ENCODE results near the gene ZNF691.

Gene ZNF691

GRCh38 chr1:42817440-42817767, 29.0 kb upstream of the ZNF691 start:
- H3K9me3 ChIP-seq (ENCODE audit: insufficient read depth, low read depth, low read length), result no peaks in the 10 kb centered on the region
- H3K27ac ChIP-seq (ENCODE audit: low read depth, low read length), result peak overlapping the region; percentile 100; the same call in 1 of the 2 replicates

DNA sequence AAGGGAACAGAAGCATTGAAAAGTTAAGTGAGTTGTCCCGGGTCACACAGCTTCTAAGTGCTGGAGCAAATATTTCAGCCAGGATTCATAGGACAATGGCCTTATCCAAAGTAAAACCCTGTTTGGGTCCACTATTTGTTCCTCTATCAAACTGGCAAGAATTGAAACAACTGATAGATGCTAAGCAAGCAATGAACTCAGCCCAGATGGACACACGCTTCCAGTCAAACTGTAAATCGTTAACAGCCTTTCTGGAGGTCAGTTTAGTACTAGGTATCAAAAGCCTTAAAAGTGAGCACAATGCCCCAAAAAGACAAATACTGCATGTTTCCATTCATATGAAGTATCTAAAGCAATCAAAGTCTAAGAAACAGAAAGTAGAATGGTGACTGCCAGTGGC, 28.4 kb upstream of the ZNF691 start:
- Histone ChIP-seq H3K27me3 (ENCODE audit: insufficient read depth, low read length) (no peaks in the 10 kb centered on the region), H3K27ac (ENCODE audit: low read depth, low read length) (no peak overlapping the region), H3K9me3 (ENCODE audit: insufficient read depth, low read depth, low read length) (no peaks in the 10 kb centered on the region), H3K4me3 (ENCODE audit: low read length) (no peak overlapping the region; the same call in 1 of the 2 replicates), H3K9ac (ENCODE audit: low read depth, low read length) (no peak overlapping the region), H3K36me3 (ENCODE audit: insufficient read depth, low read length) (no peaks in the 10 kb centered on the region; the same call in 1 of the 2 replicates), H3K4me1 (ENCODE audit: insufficient read depth, low read length) (peaks cover 19% of the 10 kb centered on the region)
- 90% methylated on average over 3 of the region's 3 CpGs for WGBS

More at GRCh38 chr1:42817440-42817767, 29.0 kb upstream of the ZNF691 start:
- Histone ChIP-seq H3K27me3 (ENCODE audit: insufficient read depth, low read length) (no peaks in the 10 kb centered on the region), H3K9ac (ENCODE audit: low read depth, low read length) (no peak overlapping the region), H3K4me3 (ENCODE audit: low read length) (peak overlapping the region; percentile 94), H3K36me3 (ENCODE audit: insufficient read depth, low read length) (no peaks in the 10 kb centered on the region; the same call in 1 of the 2 replicates), H3K4me1 (ENCODE audit: insufficient read depth, low read length) (peaks cover 19% of the 10 kb centered on the region)
- 6% methylated on average over 12 of the region's 13 CpGs for WGBS

DNA sequence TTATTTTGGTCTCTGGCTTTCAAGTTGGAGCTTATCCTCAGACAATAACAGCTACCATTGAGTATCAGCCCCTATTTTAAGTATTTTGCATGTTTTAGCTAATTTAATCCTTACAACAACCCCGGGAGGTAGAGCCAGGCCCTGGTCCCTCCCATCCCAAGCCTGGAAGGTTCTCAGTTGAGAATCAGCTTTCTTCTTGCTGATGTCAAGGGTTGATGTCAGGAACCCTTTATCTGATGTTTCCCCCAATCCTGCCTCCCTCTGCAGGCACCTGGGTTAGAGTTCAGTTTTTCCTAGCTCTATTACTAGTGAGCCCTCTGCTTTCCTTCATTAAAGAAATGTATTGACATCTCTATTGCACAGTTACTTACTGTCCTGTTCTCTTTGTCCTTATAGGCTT, 25.6 kb upstream of the ZNF691 start:
- no peaks in the 10 kb centered on the region for H3K9me3 ChIP-seq (ENCODE audit: insufficient read depth, low read depth, low read length)
- no peak overlapping the region for H3K4me3 ChIP-seq (ENCODE audit: low read length)
- H3K27me3 ChIP-seq (ENCODE audit: insufficient read depth, low read length), result no peaks in the 10 kb centered on the region
- no peak overlapping the region for H3K27ac ChIP-seq (ENCODE audit: low read depth, low read length)
- H3K4me1 ChIP-seq (ENCODE audit: insufficient read depth, low read length), result peaks cover 15% of the 10 kb centered on the region
- H3K9ac ChIP-seq (ENCODE audit: low read depth, low read length), result no peak overlapping the region
- H3K36me3 ChIP-seq (ENCODE audit: insufficient read depth, low read length), result no peaks in the 10 kb centered on the region
- 55% methylated on average over 1 of the region's 1 CpG for WGBS

DNA sequence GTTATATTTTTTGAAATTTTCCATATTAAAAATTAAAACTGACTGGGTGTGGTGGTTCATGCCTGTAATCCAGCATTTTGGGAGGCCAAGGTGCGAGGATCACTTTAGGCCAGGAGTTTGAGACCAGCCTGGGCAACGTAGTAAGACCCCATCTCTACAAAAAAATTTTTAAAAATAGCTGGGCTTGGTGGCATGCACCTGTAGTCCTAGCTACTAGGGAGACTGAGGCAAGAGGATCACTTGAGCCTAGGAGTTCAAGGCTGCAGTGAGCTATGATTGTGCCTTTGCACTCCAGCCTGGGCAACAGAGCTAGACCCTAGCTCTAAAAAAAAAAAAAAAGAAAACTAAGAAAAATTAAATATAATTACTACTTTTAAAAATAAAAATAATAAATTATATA, 24.7 kb upstream of the ZNF691 start:
- H3K9ac ChIP-seq (ENCODE audit: low read depth, low read length), result no peak overlapping the region
- no peaks in the 10 kb centered on the region for H3K9me3 ChIP-seq (ENCODE audit: insufficient read depth, low read depth, low read length)
- H3K36me3 ChIP-seq (ENCODE audit: insufficient read depth, low read length), result no peaks in the 10 kb centered on the region
- H3K27me3 ChIP-seq (ENCODE audit: insufficient read depth, low read length), result no peaks in the 10 kb centered on the region
- WGBS, result 93% methylated on average over 2 of the region's 2 CpGs
- no peak overlapping the region for H3K27ac ChIP-seq (ENCODE audit: low read depth, low read length)
- H3K4me1 ChIP-seq (ENCODE audit: insufficient read depth, low read length), result peaks cover 10% of the 10 kb centered on the region
- H3K4me3 ChIP-seq (ENCODE audit: low read length), result no peak overlapping the region

DNA sequence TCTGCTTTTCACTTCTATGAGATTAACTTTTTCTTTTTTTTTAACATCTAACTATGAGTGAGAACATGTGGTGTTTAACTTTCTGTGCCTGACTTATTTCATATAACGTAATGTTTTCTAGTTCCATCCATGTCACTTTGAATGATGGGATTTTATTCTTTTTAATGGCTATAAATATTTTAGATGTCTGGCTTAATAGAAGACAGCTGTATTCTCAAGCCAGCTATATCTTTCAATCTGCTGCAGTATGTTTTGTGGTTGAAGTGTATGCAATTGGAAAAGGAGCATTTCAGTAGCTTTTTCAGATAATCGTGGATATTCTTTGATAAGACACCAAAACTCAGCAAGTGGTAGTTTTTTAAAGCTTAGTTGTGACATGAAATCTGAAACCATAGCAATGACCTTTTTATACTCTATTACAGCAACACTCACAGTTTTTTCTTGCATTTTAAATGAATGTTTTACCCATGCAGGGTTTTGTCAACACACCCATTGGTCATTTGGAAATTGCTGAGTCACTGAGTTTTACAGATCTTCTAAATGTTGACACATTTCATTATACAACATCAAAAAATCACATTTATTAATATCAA, 23.5 kb upstream of the ZNF691 start:
- no peak overlapping the region for H3K4me3 ChIP-seq (ENCODE audit: low read length)
- WGBS, result 97% methylated on average over 2 of the region's 2 CpGs

GRCh38 chr1:42824481-42825035, 21.9 kb upstream of the ZNF691 start:
- H3K4me3 ChIP-seq (ENCODE audit: low read length), result no peak overlapping the region
- WGBS, result 93% methylated on average over 4 of the region's 4 CpGs
- no peaks in the 10 kb centered on the region for H3K36me3 ChIP-seq (ENCODE audit: insufficient read depth, low read length)
- H3K9ac ChIP-seq (ENCODE audit: low read depth, low read length), result no peak overlapping the region
- H3K9me3 ChIP-seq (ENCODE audit: insufficient read depth, low read depth, low read length), result no peaks in the 10 kb centered on the region
- no peaks in the 10 kb centered on the region for H3K27me3 ChIP-seq (ENCODE audit: insufficient read depth, low read length)
- H3K27ac ChIP-seq (ENCODE audit: low read depth, low read length), result no peak overlapping the region
- peaks cover 6% of the 10 kb centered on the region for H3K4me1 ChIP-seq (ENCODE audit: insufficient read depth, low read length)

More for the DNA sequence above, 23.5 kb upstream of the ZNF691 start:
- H3K36me3 ChIP-seq (ENCODE audit: insufficient read depth, low read length), result no peaks in the 10 kb centered on the region
- H3K9me3 ChIP-seq (ENCODE audit: insufficient read depth, low read depth, low read length), result no peaks in the 10 kb centered on the region
- 0 out of 2 replicates have a peak overlapping the region, but pooled peaks have one; percentile 13 for H3K27ac ChIP-seq (ENCODE audit: low read depth, low read length)
- H3K27me3 ChIP-seq (ENCODE audit: insufficient read depth, low read length), result no peaks in the 10 kb centered on the region
- H3K4me1 ChIP-seq (ENCODE audit: insufficient read depth, low read length), result peaks cover 6% of the 10 kb centered on the region
- H3K9ac ChIP-seq (ENCODE audit: low read depth, low read length), result no peak overlapping the region

DNA sequence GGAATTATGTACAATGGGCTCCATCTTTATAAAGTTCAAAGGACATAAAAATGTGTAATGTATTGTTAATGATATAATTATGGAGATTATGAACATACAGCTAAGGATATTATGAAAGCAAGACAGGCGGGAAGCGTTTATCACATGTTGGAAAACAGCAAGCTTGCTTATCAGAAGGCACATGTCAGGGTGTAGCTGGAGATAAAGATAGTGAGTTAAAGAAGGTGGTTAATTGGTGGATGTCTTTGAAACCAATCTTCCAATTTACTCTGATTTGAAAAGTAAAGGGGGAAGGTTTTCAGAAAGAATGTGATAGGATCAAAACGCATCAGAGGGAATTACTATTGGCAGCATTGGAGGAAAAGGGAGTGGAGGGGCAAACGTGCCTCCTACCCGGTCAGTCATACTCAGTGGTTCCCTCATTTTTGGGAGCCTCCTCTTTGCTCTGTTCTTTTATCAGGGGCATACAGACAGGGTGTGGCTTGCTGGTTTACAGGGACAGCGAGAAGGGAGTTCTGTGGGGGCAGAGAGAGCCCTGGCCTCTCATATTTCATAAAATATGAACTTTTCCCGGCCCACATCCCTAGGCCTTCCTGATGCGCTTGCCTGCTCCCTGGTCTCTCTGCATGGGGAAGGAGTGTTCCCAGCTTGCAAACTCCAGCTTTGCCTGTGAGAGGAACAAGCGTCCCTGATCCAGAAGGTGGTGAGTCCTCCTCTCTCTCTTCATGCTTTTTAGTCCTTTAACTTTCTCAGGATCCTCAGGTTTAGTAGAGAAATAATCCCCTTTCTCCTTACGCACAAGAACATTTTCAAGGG, 21.2 kb upstream of the ZNF691 start:
- WGBS, result 86% methylated on average over 9 of the region's 10 CpGs
- H3K27ac ChIP-seq (ENCODE audit: low read depth, low read length), result no peak overlapping the region
- H3K9me3 ChIP-seq (ENCODE audit: insufficient read depth, low read depth, low read length), result no peaks in the 10 kb centered on the region
- H3K4me1 ChIP-seq (ENCODE audit: insufficient read depth, low read length), result peaks cover 6% of the 10 kb centered on the region
- no peak overlapping the region; the same call in 1 of the 2 replicates for H3K9ac ChIP-seq (ENCODE audit: low read depth, low read length)
- no peak overlapping the region for H3K4me3 ChIP-seq (ENCODE audit: low read length)
- H3K27me3 ChIP-seq (ENCODE audit: insufficient read depth, low read length), result no peaks in the 10 kb centered on the region
- H3K36me3 ChIP-seq (ENCODE audit: insufficient read depth, low read length), result no peaks in the 10 kb centered on the region

GRCh38 chr1:42830631-42831030, 15.8 kb upstream of the ZNF691 start:
- 88% methylated on average over 17 of the region's 17 CpGs for WGBS
- no peak overlapping the region for H3K4me3 ChIP-seq (ENCODE audit: low read length)
- no peak overlapping the region for H3K9ac ChIP-seq (ENCODE audit: low read depth, low read length)
- no peaks in the 10 kb centered on the region for H3K27me3 ChIP-seq (ENCODE audit: insufficient read depth, low read length)
- H3K27ac ChIP-seq (ENCODE audit: low read depth, low read length), result no peak overlapping the region
- no peaks in the 10 kb centered on the region for H3K4me1 ChIP-seq (ENCODE audit: insufficient read depth, low read length)
- H3K9me3 ChIP-seq (ENCODE audit: insufficient read depth, low read depth, low read length), result no peaks in the 10 kb centered on the region
- H3K36me3 ChIP-seq (ENCODE audit: insufficient read depth, low read length), result no peaks in the 10 kb centered on the region

DNA sequence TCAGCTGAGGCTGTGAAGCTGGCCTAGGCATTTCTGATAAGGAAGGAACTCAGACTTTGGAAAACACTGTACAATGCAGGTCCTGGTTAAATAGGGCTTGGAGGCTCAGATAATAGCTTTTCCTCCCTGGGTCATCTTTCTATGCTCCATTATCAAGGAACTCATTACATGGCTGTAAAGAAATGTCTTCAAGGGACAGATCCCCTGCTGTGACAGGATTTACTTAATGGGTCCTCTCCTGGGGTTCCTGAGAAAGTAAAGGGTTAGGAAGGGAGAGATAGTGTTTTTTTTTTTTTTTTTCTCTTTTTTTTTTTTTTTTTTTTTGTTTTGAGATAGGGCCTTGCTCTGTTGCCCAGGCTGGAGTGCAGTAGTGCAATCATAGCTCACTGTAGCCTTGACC, 15.1 kb upstream of the ZNF691 start:
- no peaks in the 10 kb centered on the region for H3K9me3 ChIP-seq (ENCODE audit: insufficient read depth, low read depth, low read length)
- H3K27ac ChIP-seq (ENCODE audit: low read depth, low read length), result no peak overlapping the region
- H3K36me3 ChIP-seq (ENCODE audit: insufficient read depth, low read length), result no peaks in the 10 kb centered on the region
- H3K9ac ChIP-seq (ENCODE audit: low read depth, low read length), result no peak overlapping the region
- H3K4me3 ChIP-seq (ENCODE audit: low read length), result no peak overlapping the region
- H3K4me1 ChIP-seq (ENCODE audit: insufficient read depth, low read length), result no peaks in the 10 kb centered on the region
- H3K27me3 ChIP-seq (ENCODE audit: insufficient read depth, low read length), result no peaks in the 10 kb centered on the region

DNA sequence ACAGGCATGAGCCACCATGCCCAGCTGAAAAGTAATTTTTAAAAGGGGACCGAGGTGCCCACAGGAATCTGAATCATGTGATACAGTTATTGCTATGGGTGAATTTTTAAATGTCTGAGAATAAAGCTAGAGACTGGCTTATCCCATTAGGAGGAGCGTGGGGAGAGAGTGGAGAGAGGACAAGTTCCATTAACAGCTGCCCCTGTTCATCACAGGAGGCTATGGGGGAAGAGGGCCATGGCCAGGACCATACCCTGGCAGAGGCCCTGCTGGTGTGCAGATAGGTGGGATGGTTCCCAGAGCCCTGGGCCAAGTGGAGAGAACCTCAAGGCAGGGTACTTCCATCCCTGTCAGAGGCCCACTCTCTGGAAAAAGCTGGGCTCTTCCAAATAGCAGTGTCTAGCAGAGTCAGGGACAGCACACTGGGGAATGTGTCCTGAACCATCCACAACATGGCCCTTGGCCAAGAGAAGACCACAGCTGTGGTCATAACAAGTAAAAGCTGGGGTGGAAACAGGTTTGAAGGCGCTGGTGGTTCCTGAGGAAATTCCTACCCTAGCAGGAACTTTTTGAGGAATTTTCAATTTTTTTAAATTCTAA, 13.7 kb upstream of the ZNF691 start:
- H3K9me3 ChIP-seq (ENCODE audit: insufficient read depth, low read depth, low read length), result no peaks in the 10 kb centered on the region
- H3K27me3 ChIP-seq (ENCODE audit: insufficient read depth, low read length), result no peaks in the 10 kb centered on the region
- no peak overlapping the region for H3K9ac ChIP-seq (ENCODE audit: low read depth, low read length)
- no peak overlapping the region for H3K27ac ChIP-seq (ENCODE audit: low read depth, low read length)
- 90% methylated on average over 2 of the region's 3 CpGs for WGBS
- H3K36me3 ChIP-seq (ENCODE audit: insufficient read depth, low read length), result no peaks in the 10 kb centered on the region
- no peaks in the 10 kb centered on the region for H3K4me1 ChIP-seq (ENCODE audit: insufficient read depth, low read length)
- no peak overlapping the region for H3K4me3 ChIP-seq (ENCODE audit: low read length)

DNA sequence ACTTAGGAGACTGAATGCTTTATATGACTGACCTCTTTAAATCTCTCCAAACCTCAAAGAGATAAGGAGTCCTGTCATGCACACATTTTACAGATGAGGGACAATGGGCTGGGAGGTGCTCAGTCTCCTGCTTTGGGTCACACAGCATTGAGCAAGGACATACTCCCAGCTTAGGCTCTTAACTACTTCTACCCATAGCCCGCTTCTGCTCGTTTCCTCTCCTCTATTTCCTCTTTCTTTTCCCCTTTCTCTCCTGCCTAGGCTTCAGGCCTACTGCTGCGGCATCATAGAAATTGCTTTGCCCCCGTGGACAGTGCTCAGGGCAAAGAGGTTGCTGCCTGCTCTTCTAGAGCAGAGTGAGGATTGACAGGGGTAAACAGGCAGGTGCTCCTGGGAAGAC, 12.4 kb upstream of the ZNF691 start:
- Histone ChIP-seq H3K27me3 (ENCODE audit: insufficient read depth, low read length) (no peaks in the 10 kb centered on the region), H3K9ac (ENCODE audit: low read depth, low read length) (no peak overlapping the region), H3K4me1 (ENCODE audit: insufficient read depth, low read length) (no peaks in the 10 kb centered on the region), H3K36me3 (ENCODE audit: insufficient read depth, low read length) (no peaks in the 10 kb centered on the region), H3K4me3 (ENCODE audit: low read length) (no peak overlapping the region), H3K9me3 (ENCODE audit: insufficient read depth, low read depth, low read length) (no peaks in the 10 kb centered on the region), H3K27ac (ENCODE audit: low read depth, low read length) (no peak overlapping the region)
- 93% methylated on average over 4 of the region's 4 CpGs for WGBS
